Adrenal gland (tissue), 5 donors: ENCODE results near the gene FGF23.

Experiments
- POLR2A ChIP-seq, 2 donors: fragments of 450-650 bp; IDR thresholded peaks; one replicate each; pipeline ENCODE4 v1.6.1; 2017; ENCODE audit warnings: antibody characterized with exemption in 2 of 2, mild to moderate bottlenecking in 2 of 2, moderate library complexity in 1 of 2
- TF ChIP-seq, protein P1 (sequence below), 6 experiments: fragments of 450-650 bp in 4 of 6; fragments of 200-600 bp in 2 of 6; sonication (generic) in 1 of 6; IDR thresholded peaks; 1 replicate in 5 of 6; 2 replicates in 1 of 6; pipeline versions ENCODE4 v1.5.1 to v1.8.0; 2016 to 2021; ENCODE audit warnings: antibody characterized with exemption in 6 of 6, mild to moderate bottlenecking in 2 of 6, moderate library complexity in 1 of 6
- donor health status: DM: no; HTN: no; CAD: no.

DNA sequence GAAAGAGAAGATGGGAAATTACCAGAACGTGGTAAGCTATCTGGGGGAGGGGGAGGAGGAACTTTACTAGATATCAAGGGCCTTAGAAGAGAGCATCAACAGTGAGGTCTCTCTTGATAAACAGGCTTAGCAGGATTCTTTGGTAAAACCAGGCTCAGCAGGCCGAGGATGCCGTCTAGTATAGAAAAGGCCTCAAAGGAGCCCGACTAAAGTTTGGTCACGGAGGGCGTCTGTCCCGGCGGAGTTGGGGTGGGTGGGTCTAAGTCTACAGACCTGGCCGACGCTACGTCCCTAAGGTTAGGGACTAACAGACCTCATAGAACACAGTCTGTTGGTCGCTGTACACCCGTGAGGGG is 59.0 kb downstream of the FGF23 start:
- TF ChIP-seq, protein P1, sequence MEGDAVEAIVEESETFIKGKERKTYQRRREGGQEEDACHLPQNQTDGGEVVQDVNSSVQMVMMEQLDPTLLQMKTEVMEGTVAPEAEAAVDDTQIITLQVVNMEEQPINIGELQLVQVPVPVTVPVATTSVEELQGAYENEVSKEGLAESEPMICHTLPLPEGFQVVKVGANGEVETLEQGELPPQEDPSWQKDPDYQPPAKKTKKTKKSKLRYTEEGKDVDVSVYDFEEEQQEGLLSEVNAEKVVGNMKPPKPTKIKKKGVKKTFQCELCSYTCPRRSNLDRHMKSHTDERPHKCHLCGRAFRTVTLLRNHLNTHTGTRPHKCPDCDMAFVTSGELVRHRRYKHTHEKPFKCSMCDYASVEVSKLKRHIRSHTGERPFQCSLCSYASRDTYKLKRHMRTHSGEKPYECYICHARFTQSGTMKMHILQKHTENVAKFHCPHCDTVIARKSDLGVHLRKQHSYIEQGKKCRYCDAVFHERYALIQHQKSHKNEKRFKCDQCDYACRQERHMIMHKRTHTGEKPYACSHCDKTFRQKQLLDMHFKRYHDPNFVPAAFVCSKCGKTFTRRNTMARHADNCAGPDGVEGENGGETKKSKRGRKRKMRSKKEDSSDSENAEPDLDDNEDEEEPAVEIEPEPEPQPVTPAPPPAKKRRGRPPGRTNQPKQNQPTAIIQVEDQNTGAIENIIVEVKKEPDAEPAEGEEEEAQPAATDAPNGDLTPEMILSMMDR (IDR thresholded peaks at IDR 0.05): no peak
- TF ChIP-seq POLR2A (IDR thresholded peaks at IDR 0.05): no peak
